GM10847 (cell line): Measurements from ENCODE around the gene PUM2.

ENCODE experiments used
- POLR2A ChIP-seq: IDR thresholded peaks from 2 replicates; pipeline ENCODE4 v1.6.1; 2011; ENCODE audit not compliant: insufficient read length; ENCODE audit errors: extremely low read depth

Gene PUM2

GRCh38 chr2:20232837-20233207 is 117.8 kb downstream of the PUM2 start:
- TF ChIP-seq POLR2A = no peak

GRCh38 chr2:20231598-20232026 is 119.0 kb downstream of the PUM2 start:
- TF ChIP-seq POLR2A = no peak

- TF ChIP-seq POLR2A = no peak
Measured at GRCh38 chr2:20231159-20231558, 119.5 kb downstream of the PUM2 start.

GRCh38 chr2:20230114-20230425 is 120.6 kb downstream of the PUM2 start:
- no peak for TF ChIP-seq POLR2A

GRCh38 chr2:20229322-20230113 is 121.1 kb downstream of the PUM2 start:
- no peak for TF ChIP-seq POLR2A

- no peak for TF ChIP-seq POLR2A
Measured at GRCh38 chr2:20227894-20228505, 122.6 kb downstream of the PUM2 start.

- no peak for TF ChIP-seq POLR2A
Measured at GRCh38 chr2:20226152-20226545, 124.5 kb downstream of the PUM2 start.

- no peak for TF ChIP-seq POLR2A
Measured at GRCh38 chr2:20225294-20226151, 125.1 kb downstream of the PUM2 start.

GRCh38 chr2:20224716-20225293 is 125.8 kb downstream of the PUM2 start, which contains the start of gene SDC1:
Gene SDC1 (minus strand): TSS chr2:20225130. CDS start chr2:20224867, 263 bp downstream.
- TF ChIP-seq POLR2A = no peak

GRCh38 chr2:20224164-20224715 is 126.4 kb downstream of the PUM2 start:
- no peak for TF ChIP-seq POLR2A

GRCh38 chr2:20223407-20224163 is 127.1 kb downstream of the PUM2 start:
- no peak for TF ChIP-seq POLR2A

- no peak for TF ChIP-seq POLR2A
Measured at GRCh38 chr2:20222769-20223406, 127.8 kb downstream of the PUM2 start.

GRCh38 chr2:20222014-20222768 is 128.5 kb downstream of the PUM2 start:
- TF ChIP-seq POLR2A = no peak

GRCh38 chr2:20221555-20221973 is 129.1 kb downstream of the PUM2 start:
- TF ChIP-seq POLR2A = no peak
